Osteoblast (primary cell): ENCODE measurements around the gene CLINT1. TPM values are rescaled to one million over a fixed set of nuclear protein-coding genes. Genes with fewer than 3 reads are reported as not detected.
A peak's percentile ranks its signal among the peaks of the same experiment; 100 is the strongest.

Source experiments
- DNase-seq: peaks from one replicate; pipeline ENCODE4 v3.0.0; 2011; ENCODE audit warnings: low spot score, mixed read lengths; ENCODE audit not compliant: insufficient read length; ENCODE audit errors: missing footprints
- H2AFZ ChIP-seq: 2 replicates; pipeline ENCODE4 v1.6.0; 2011; ENCODE audit warnings: mild to moderate bottlenecking, low read length
- H3K27ac ChIP-seq: 2 replicates; pipeline ENCODE4 v1.5.1; 2011; ENCODE audit warnings: mild to moderate bottlenecking, low read depth, low read length, moderate library complexity
- H3K27me3 ChIP-seq: 2 replicates; pipeline ENCODE4 v1.6.0; 2012; ENCODE audit warnings: mild to moderate bottlenecking, control low read depth, inconsistent platforms, low read length, moderate library complexity; ENCODE audit not compliant: insufficient read depth
- H3K36me3 ChIP-seq: 2 replicates; pipeline ENCODE4 v1.5.1; 2011; ENCODE audit warnings: mild to moderate bottlenecking, low read length, control low read depth, moderate library complexity; ENCODE audit not compliant: insufficient read depth
- H3K4me1 ChIP-seq: 2 replicates; pipeline ENCODE4 v1.5.1; 2011; ENCODE audit warnings: mild to moderate bottlenecking, low read length, control low read depth, moderate library complexity; ENCODE audit not compliant: insufficient read depth
- H3K4me2 ChIP-seq: 2 replicates; pipeline ENCODE4 v1.6.0; 2011; ENCODE audit warnings: mild to moderate bottlenecking, low read length; ENCODE audit not compliant: insufficient read depth
- H3K4me3 ChIP-seq: fragments of 200-600 bp; sonication (generic); 3 replicates; pipeline ENCODE4 v1.5.1; 2012; ENCODE audit warnings: mild to moderate bottlenecking, low read length, inconsistent platforms; ENCODE audit not compliant: insufficient read depth
- H3K79me2 ChIP-seq: 2 replicates; pipeline ENCODE4 v1.6.0; 2012; ENCODE audit warnings: mild to moderate bottlenecking, low read length, control low read depth, inconsistent platforms; ENCODE audit not compliant: insufficient read depth
- H3K9me3 ChIP-seq: 2 replicates; pipeline ENCODE4 v1.5.1; 2011; ENCODE audit warnings: low read depth, low read length, control low read depth
- H4K20me1 ChIP-seq: 2 replicates; pipeline ENCODE4 v1.6.0; 2012; ENCODE audit warnings: mild to moderate bottlenecking, low read length, control low read depth; ENCODE audit not compliant: insufficient read depth
- total RNA-seq: library from RNA; depleted of rRNA; stranded (reverse); fragments of >200 nt; gene quantifications from 2 replicates; pipeline ENCODE4 v1.2.3, GENCODE V29; 2012
- TF ChIP-seq, protein P1 (sequence below): IDR thresholded peaks from 2 replicates; pipeline ENCODE4 v1.5.1; 2011; ENCODE audit warnings: mild to moderate bottlenecking, low read depth, low read length, moderate library complexity; ENCODE audit errors: extremely low read depth

The CLINT1 gene
- total RNA-seq, 1 donor = 85.4 TPM

DNA sequence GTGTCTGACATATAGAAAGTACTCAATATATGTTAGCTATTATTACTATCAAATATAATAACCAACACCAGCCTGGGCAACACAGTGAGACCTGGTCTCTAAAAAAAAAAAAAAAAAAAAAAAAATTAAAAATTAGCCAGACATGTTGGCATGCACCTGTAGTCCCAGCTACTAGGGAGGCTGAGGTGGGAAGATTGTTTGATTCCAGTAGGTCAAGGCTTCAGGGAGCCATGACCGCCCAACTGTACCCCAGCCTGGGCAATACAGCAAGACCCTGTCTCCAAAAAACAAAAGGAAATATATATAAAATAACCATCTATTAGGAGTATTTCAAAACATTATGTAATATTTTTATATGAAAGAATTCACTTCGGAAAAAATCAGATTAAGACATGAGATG lies 40.6 kb downstream of the CLINT1 start:
- Histone ChIP-seq H3K9me3 (no peaks in the 10 kb centered on the region), H3K27ac (no peak overlapping the region), H3K36me3 (peaks cover 13% of the 10 kb centered on the region), H3K4me1 (peaks cover 6% of the 10 kb centered on the region), H2AFZ (no peak overlapping the region), H3K27me3 (no peaks in the 10 kb centered on the region), H3K4me2 (no peak overlapping the region), H3K4me3 (no peak overlapping the region), H3K79me2 (peaks cover 64% of the 10 kb centered on the region), H4K20me1 (peaks cover 65% of the 10 kb centered on the region)
- TF ChIP-seq, protein P1, sequence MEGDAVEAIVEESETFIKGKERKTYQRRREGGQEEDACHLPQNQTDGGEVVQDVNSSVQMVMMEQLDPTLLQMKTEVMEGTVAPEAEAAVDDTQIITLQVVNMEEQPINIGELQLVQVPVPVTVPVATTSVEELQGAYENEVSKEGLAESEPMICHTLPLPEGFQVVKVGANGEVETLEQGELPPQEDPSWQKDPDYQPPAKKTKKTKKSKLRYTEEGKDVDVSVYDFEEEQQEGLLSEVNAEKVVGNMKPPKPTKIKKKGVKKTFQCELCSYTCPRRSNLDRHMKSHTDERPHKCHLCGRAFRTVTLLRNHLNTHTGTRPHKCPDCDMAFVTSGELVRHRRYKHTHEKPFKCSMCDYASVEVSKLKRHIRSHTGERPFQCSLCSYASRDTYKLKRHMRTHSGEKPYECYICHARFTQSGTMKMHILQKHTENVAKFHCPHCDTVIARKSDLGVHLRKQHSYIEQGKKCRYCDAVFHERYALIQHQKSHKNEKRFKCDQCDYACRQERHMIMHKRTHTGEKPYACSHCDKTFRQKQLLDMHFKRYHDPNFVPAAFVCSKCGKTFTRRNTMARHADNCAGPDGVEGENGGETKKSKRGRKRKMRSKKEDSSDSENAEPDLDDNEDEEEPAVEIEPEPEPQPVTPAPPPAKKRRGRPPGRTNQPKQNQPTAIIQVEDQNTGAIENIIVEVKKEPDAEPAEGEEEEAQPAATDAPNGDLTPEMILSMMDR = no peak
- no peak for DNase-seq

DNA sequence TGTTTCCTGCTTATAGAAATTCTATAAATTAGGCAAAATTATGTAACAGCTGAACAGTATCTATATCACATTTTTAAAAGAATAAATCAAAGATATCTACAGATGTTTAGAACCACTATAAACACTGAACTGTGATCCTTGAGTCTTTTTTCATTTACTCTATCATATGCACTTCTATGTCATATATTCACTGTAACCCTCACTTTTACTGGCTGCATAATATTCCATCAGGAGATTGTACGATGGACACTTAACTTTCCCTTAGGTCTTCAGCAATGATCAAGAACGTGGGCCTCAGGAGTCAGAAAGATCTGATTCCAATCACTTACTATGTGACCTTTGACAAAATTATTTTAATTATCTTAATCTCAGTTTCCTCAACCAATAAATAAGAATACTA lies 41.0 kb downstream of the CLINT1 start:
- Histone ChIP-seq H3K4me2 (no peak overlapping the region), H3K79me2 (peaks cover 59% of the 10 kb centered on the region), H3K36me3 (peaks cover 17% of the 10 kb centered on the region), H2AFZ (no peak overlapping the region), H3K27me3 (no peaks in the 10 kb centered on the region), H3K9me3 (no peaks in the 10 kb centered on the region), H4K20me1 (peaks cover 61% of the 10 kb centered on the region), H3K4me1 (peaks cover 6% of the 10 kb centered on the region), H3K27ac (no peak overlapping the region), H3K4me3 (no peak overlapping the region)
- no peak for DNase-seq
- TF ChIP-seq, protein P1 = no peak

DNA sequence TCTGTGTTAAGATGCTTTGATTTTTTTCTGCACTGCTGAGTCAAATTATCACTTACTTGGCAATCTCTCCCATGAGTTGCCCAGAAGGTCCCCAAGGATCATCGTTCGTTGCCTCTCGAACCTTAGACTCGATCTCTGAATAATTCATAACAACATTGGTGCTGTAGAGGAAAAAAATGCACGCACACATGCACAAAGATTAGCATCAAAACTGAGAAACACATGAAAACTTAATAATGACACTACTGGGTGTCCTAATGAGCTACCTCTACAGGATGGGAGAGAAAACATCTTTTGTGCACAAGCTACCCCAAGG lies 41.6 kb downstream of the CLINT1 start:
- no peak overlapping the region for H3K27ac ChIP-seq
- H3K27me3 ChIP-seq = no peaks in the 10 kb centered on the region
- no peak overlapping the region for H3K4me3 ChIP-seq
- peaks cover 55% of the 10 kb centered on the region for H4K20me1 ChIP-seq
- H3K4me1 ChIP-seq = peaks cover 6% of the 10 kb centered on the region
- peaks cover 53% of the 10 kb centered on the region for H3K79me2 ChIP-seq
- TF ChIP-seq, protein P1 = no peak
- no peaks in the 10 kb centered on the region for H3K9me3 ChIP-seq
- DNase-seq = peak; percentile 48
- H3K36me3 ChIP-seq = peaks cover 23% of the 10 kb centered on the region
- H3K4me2 ChIP-seq = no peak overlapping the region
- H2AFZ ChIP-seq = no peak overlapping the region

DNA sequence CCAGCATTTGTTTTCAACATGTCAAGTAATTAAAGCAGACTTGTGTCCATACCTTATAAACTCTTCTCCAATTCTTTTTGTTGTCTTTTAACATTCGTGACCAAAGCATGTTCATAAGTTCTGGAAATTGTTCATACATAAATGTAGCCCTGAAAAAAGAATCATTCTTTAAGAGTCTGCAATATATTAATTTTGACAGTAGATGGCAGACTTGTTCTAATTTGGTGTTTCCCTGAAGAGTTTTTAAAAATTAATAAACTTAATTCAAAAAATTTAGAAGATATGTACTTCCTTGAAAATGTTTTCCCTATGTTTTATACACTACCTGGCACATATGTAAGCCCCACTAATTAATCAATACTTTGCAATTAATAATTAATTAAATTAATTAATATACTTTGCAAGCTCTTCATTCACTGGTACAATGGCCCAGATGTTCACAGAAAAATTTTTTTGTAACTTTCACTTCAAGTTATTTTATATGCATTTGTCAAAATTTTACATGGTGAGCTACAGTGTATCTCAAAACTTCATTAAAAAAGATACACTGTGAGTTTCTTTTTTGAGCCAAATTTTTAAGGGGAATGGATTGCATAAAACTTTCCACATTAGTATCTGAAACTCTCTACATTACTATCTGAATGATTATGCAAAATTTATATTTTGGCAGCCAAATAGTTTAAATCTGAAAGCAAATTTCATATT lies 42.1 kb downstream of the CLINT1 start:
- peaks cover 48% of the 10 kb centered on the region for H3K79me2 ChIP-seq
- H3K4me3 ChIP-seq = no peak overlapping the region
- TF ChIP-seq, protein P1 = peak; percentile 52
- H3K27me3 ChIP-seq = no peaks in the 10 kb centered on the region
- H3K4me2 ChIP-seq = no peak overlapping the region
- H3K36me3 ChIP-seq = peaks cover 28% of the 10 kb centered on the region
- no peak overlapping the region for H2AFZ ChIP-seq
- H4K20me1 ChIP-seq = peaks cover 50% of the 10 kb centered on the region
- peaks cover 6% of the 10 kb centered on the region for H3K4me1 ChIP-seq
- H3K9me3 ChIP-seq = no peaks in the 10 kb centered on the region
- no peak overlapping the region for H3K27ac ChIP-seq
- DNase-seq = no peak
